ENCODE data around the gene MYL3. TPM values are rescaled to one million over a fixed set of nuclear protein-coding genes. Genes with fewer than 3 reads are reported as not detected.
A peak's percentile ranks its signal among the peaks of the same experiment; 100 is the strongest.

Gene MYL3
- total RNA-seq, 1 experiment from 2014 or later, result not detected

GRCh38 chr3:46900007-46900292, 36.7 kb upstream of the MYL3 start:
- DNase-seq (ENCODE audit: extremely low read depth, low read depth), result no peak

- no peak for DNase-seq (ENCODE audit: extremely low read depth, low read depth)
Measured at GRCh38 chr3:46899151-46900006, 36.1 kb upstream of the MYL3 start.

DNA sequence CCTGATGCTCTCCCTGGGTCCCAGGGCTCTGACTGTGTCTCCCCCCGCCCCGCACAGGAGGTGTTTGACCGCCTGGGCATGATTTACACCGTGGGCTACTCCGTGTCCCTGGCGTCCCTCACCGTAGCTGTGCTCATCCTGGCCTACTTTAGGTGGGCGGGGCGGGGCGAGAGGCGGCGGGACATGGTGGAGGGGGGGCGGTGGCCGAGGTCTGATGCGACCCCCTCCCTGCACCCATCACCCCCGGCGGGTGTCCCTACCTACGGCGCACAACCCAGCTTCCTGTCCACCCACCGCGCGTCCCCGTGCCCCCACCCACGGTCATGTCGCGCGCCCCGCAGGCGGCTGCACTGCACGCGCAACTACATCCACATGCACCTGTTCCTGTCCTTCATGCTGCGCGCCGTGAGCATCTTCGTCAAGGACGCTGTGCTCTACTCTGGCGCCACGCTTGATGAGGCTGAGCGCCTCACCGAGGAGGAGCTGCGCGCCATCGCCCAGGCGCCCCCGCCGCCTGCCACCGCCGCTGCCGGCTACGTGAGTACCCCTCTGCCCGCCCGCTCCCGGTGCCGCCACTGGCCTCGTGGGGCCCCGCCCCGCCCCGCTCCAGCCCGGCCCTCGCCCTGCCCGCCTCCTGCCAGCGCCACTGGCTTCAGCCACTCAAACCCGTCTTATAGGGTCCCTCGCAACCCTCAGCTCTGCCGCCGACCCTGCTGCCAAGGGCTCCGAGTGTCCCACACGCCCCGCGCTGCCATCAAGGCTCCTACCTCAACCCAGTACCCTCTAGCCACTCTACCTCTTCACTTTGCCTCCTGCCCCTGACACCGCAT, 35.3 kb upstream of the MYL3 start:
- DNase-seq (ENCODE audit: extremely low read depth, low read depth), result no peak

DNA sequence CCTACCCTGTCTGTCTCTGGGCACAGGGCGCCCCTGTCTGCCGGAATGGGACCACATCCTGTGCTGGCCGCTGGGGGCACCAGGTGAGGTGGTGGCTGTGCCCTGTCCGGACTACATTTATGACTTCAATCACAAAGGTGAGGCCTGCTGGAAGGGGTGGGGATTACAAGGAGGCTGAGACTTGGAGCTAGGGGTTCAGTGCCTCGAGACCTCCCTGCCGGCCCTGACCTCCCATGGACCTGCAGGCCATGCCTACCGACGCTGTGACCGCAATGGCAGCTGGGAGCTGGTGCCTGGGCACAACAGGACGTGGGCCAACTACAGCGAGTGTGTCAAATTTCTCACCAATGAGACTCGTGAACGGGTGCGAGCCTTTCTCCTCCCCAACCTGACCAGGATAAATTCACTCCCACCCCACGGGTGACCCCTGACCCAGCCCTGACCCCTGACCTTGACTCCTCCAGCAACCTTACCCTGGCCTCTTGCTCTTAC, 34.6 kb upstream of the MYL3 start:
- no peak for DNase-seq (ENCODE audit: extremely low read depth, low read depth)

GRCh38 chr3:46897031-46897430, 33.8 kb upstream of the MYL3 start:
- DNase-seq (ENCODE audit: extremely low read depth, low read depth), result no peak

DNA sequence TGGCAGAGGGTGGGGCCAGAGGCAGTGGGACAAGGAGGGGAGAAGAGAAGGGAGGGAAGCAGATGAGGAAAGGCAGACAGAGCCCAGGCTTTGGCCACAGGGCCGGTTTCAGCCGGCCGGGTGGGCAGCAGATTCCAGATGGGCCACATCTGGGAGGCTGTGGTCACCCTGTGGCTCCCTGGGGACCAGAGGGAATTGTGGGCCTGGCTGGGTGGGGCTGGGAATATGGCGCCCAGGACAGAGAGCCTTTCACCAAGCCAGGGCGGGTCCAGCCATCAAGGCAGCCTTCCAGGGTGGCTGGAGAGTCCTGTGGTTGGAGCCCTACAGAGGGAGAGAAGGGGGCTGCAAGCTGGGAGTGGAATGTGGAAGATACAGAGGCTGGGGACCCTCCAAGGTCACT, 33.1 kb upstream of the MYL3 start:
- DNase-seq (ENCODE audit: extremely low read depth, low read depth), result no peak

- no peak for DNase-seq (ENCODE audit: extremely low read depth, low read depth)
Measured at GRCh38 chr3:46895761-46896160, 32.5 kb upstream of the MYL3 start.

- peak; percentile 48 for DNase-seq (ENCODE audit: extremely low read depth, low read depth)
Measured at GRCh38 chr3:46895204-46895660, 32.0 kb upstream of the MYL3 start.

GRCh38 chr3:46894256-46894655, 31.0 kb upstream of the MYL3 start:
- DNase-seq (ENCODE audit: extremely low read depth, low read depth), result no peak

GRCh38 chr3:46893763-46894162, 30.5 kb upstream of the MYL3 start:
- no peak for DNase-seq (ENCODE audit: extremely low read depth, low read depth)

DNA sequence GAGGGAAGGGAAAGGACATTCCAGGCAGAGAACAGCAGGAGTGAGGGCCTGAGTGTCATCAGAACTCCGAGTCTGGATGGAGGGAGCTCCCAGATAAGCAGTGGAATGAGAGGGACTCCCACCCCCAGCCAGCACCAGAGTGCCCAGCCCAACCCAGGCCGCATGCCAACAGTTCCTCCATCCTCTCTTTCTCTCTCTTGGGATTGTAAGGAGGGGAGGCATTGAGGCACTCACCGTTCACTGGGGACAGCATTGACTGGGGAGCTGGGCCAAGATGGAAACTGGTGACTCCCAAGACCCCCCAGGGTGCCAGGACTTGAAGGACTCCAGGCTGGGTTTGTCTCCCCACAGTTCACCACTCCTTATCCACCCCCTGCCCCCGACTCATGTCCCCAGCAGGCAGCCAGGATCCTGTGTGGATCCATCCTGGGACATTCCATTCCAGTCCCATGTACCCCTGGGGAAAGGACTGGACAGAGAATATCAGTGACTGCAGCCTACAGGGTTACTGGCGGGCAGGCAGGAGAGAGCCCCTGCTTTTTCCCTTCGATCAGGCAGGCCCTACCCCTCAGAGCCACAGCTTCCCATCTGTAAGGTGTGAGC, 30.0 kb upstream of the MYL3 start:
- DNase-seq (ENCODE audit: extremely low read depth, low read depth), result no peak

DNA sequence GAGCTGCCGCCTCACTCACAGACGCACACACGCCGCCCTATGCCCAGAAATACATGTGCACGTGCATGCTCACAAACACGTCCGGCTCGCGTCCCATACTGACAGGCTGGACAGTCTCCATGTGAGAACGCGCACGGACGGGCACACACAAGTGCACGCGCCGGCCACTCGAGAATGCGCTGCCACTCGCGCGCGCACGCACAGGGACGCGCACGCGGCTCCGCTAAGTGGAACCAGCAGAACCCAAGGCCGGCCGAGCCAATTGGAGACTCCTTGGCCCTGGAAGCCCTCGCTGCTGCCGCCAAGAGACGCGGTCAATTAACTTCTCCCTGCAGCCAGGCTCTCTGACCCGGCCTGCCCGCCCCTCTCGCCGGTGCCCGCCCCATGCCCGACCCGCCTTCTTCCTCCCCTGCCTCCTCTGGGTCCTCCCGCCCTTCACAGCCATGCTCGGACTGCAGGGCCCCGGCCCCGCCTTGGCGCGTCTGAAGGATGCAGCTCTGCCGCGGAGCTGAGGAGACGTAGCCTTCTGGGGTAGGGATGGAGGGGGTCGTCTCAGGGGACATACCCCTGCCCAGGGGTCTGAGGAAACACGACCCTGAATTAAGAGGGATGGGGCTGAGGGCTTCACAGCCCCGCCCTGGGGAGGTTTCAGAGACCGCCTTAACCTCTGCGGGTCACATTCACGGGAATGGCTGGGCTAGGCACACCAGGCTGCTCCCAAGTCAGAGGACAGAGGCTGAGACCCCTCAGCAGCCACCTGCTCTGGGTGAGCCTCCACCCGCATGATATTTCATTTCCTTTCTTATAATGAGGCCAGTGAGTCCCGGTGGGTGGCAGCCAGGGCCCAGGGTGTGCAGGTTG, 29.3 kb upstream of the MYL3 start:
- peak; percentile 72 for DNase-seq (ENCODE audit: extremely low read depth, low read depth)

DNA sequence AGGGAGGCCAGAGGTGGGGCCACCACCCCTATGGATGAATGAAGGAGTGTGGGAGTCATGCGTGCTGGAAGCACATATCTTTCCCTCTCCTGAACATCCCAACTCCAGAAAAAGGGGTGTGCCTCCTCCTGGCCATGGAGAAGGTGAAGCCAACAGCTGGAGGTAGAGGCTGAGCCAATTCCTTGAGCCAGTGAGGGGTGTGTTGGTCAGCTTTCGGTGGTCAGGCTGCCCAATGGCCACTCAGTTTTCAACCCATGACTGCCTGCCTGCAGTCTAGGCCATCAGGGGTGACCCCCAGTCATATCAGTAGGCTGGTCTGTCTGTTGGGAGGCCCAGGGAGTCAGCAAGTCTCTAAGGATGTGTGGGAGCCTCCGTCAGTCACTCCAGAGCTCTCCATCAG, 27.9 kb upstream of the MYL3 start:
- DNase-seq (ENCODE audit: extremely low read depth, low read depth), result no peak

DNA sequence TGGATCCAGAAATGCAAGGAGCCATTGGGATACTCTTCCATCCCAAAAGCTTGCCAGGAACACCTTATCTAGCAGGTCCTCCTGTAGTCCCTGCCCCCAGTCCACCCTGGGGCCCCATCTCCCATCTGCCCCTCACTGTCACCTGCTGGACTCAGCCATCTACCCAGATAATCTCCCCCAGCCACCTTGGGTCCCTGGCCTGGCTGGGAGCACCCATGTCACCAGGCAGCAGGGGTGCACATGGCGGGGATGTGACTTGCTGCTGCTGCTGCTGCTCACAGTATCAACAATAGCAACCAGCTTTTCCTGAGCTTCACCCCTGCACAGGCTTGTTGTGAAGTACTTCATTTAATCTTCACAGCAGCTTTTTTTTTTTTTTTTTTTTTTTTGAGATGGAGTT, 26.9 kb upstream of the MYL3 start:
- DNase-seq (ENCODE audit: extremely low read depth, low read depth), result no peak

- no peak for DNase-seq (ENCODE audit: extremely low read depth, low read depth)
Measured at GRCh38 chr3:46889381-46890110, 26.3 kb upstream of the MYL3 start.

GRCh38 chr3:46888705-46889104, 25.5 kb upstream of the MYL3 start:
- no peak for DNase-seq (ENCODE audit: extremely low read depth, low read depth)

DNA sequence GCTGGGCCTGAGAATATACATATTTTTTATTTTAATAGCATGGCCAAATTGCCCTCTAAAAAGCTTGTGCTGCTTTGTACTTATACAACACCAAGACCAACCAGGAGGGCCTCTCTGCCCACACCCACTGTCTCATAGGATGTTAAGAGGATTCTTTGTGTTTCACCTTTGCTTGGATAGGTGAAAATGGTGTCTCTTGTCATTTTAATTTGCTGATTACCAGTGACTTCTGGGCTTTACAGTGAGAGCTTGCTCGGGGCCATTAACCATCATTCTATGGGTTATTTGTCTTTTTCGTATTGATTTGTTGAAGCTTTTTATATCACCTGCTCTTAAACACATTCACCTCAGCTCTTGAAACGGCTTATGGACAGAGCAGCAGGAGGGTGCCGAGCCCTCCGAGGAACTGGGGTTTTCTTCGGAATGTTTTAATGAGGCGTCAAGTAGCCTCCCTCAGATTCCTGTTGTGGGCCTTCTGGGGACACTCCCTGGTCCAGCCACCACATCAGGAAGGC, 24.8 kb upstream of the MYL3 start:
- DNase-seq (ENCODE audit: extremely low read depth, low read depth), result no peak

DNA sequence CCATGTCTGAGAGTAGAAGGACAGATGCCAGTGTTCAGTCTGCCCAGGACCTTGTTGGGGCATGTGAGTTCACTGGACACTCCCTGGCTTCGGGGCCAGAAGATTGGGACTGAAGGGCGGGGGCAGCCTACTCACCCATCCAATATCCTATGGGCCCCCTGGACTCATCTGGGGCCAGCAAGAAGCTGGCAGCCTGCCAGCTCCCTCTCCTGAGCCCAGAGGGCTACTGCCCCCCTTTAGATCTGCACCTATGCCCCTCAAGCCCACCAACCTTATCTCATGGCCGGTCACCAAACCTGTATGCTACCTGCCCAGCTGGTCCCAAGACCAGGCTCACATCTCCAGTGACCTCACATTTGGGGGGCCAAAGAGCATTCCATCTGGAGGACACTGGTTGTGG, 22.4 kb upstream of the MYL3 start:
- no peak for DNase-seq (ENCODE audit: extremely low read depth, low read depth)

DNA sequence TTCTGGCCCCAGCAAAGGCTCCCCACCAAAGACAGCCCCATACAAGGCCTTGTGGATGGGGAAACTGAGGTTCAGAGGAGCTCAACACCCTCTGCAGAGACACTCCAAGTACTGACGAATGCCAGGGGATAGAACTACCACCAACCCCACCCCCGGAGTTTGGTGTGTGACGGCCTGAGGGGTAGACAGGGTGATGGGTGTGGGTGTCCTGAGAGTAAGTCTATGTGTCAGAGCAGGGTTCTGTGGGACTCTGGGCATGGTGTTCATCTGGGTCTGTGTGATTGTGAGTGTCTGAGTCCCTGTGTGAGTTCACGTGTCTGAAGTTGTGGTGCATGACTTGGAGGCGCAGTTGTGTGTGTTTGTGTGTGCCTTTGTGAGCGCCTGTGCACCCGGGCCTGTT, 21.7 kb upstream of the MYL3 start:
- DNase-seq (ENCODE audit: extremely low read depth, low read depth), result no peak

- no peak for DNase-seq (ENCODE audit: extremely low read depth, low read depth)
Measured at GRCh38 chr3:46884427-46884826, 21.2 kb upstream of the MYL3 start.

Data from NCI-H460 (cell line).